HL-60/S4 (cell line): ENCODE results near the gene GSK3A.

Experiments used
- in situ Hi-C: fragments of 300-500 bp; cut with MboI; formaldehyde crosslinking; loops from 2 replicates; pipeline ENCODE4 v1.14.3; 2022; ENCODE audit warnings: low sequenced_read_pairs

Gene GSK3A

GRCh38 chr19:42281146-42281826, 38.9 kb upstream of the GSK3A start:
- in situ Hi-C loops: no loop called here

- in situ Hi-C loops: no loop called here
Observed at GRCh38 chr19:42280815-42281145, 38.4 kb upstream of the GSK3A start.

- in situ Hi-C loops: no loop called here
Observed at GRCh38 chr19:42279902-42280814, 37.8 kb upstream of the GSK3A start.

GRCh38 chr19:42279155-42279901, 36.9 kb upstream of the GSK3A start:
- in situ Hi-C loops: no loop called here

- in situ Hi-C loops: no loop called here
Observed at GRCh38 chr19:42278452-42279154, 36.2 kb upstream of the GSK3A start.

GRCh38 chr19:42277821-42278451, 35.5 kb upstream of the GSK3A start:
- in situ Hi-C loops: no loop called here

- in situ Hi-C loops: no loop called here
Observed at GRCh38 chr19:42276821-42277220, 34.4 kb upstream of the GSK3A start.

GRCh38 chr19:42276284-42276683, 33.9 kb upstream of the GSK3A start:
- in situ Hi-C loops: no loop called here

- in situ Hi-C loops: no loop called here
Observed at GRCh38 chr19:42275517-42275916, 33.1 kb upstream of the GSK3A start.

- in situ Hi-C loops: no loop called here
Observed at GRCh38 chr19:42275103-42275502, 32.7 kb upstream of the GSK3A start.

GRCh38 chr19:42274065-42274682, 31.8 kb upstream of the GSK3A start:
- in situ Hi-C loops: no loop called here

GRCh38 chr19:42273407-42274064, 31.1 kb upstream of the GSK3A start:
- in situ Hi-C loops: no loop called here

GRCh38 chr19:42272989-42273406, 30.6 kb upstream of the GSK3A start:
- in situ Hi-C loops: no loop called here

GRCh38 chr19:42272535-42272897, 30.1 kb upstream of the GSK3A start:
- in situ Hi-C loops: no loop called here

- in situ Hi-C loops: no loop called here
Observed at GRCh38 chr19:42271861-42272534, 29.6 kb upstream of the GSK3A start.

- in situ Hi-C loops: no loop called here
Observed at GRCh38 chr19:42271045-42271419, 28.6 kb upstream of the GSK3A start.

GRCh38 chr19:42270346-42271044, 28.1 kb upstream of the GSK3A start:
- in situ Hi-C loops: no loop called here
